Keratinocyte (primary cell): ENCODE data around the gene ATXN2. TPM values are rescaled to one million over a fixed set of nuclear protein-coding genes. Genes with fewer than 3 reads are reported as not detected.

Source experiments
- DNase-seq: peaks from one replicate; pipeline ENCODE4 v3.0.0-alpha.2; 2011; ENCODE audit warnings: low read depth, missing footprints, low spot score
- FAIRE-seq: peaks from 2 replicates; lab custom pipeline; 2011; peaks lifted over from hg19 to GRCh38; lab: Jason Lieb, UNC
- H2AFZ ChIP-seq: 2 replicates; pipeline ENCODE4 v1.6.0; 2012; ENCODE audit warnings: low read length, control low read depth, inconsistent platforms; ENCODE audit not compliant: control insufficient read depth
- H3K27ac ChIP-seq: 2 replicates; pipeline ENCODE4 v1.5.1; 2011; ENCODE audit warnings: low read length; ENCODE audit not compliant: control insufficient read depth, insufficient read depth
- H3K27me3 ChIP-seq: 3 replicates; pipeline ENCODE4 v1.6.0; 2011; ENCODE audit warnings: low read length; ENCODE audit not compliant: control insufficient read depth, insufficient read depth; ENCODE audit errors: extremely low read depth
- H3K36me3 ChIP-seq, 2 experiments: 2 replicates in 1 of 2; 3 replicates in 1 of 2; pipeline ENCODE4 v1.5.1; 2011; ENCODE audit warnings: low read length in 2 of 2, mild to moderate bottlenecking in 1 of 2; ENCODE audit not compliant: control insufficient read depth in 2 of 2, insufficient read depth in 2 of 2; ENCODE audit errors: extremely low read depth in 1 of 2
- H3K4me1 ChIP-seq: 3 replicates; pipeline ENCODE4 v1.5.1; 2011; ENCODE audit warnings: low read length; ENCODE audit not compliant: control insufficient read depth, insufficient read depth; ENCODE audit errors: extremely low read depth
- H3K4me2 ChIP-seq: 3 replicates; pipeline ENCODE4 v1.6.0; 2011; ENCODE audit warnings: low read depth, low read length; ENCODE audit not compliant: control insufficient read depth, insufficient read depth; ENCODE audit errors: extremely low read depth
- H3K4me3 ChIP-seq, 3 experiments: fragments of 200-600 bp in 1 of 3; sonication (generic) in 1 of 3; 2 replicates in 2 of 3; 3 replicates in 1 of 3; pipeline ENCODE4 v1.5.1; 2011 to 2016; ENCODE audit warnings: low read length in 3 of 3, mild to moderate bottlenecking in 3 of 3, control low read depth in 2 of 3, inconsistent platforms in 1 of 3, low read depth in 1 of 3, mixed read lengths in 1 of 3, mixed run types in 1 of 3, moderate library complexity in 1 of 3; ENCODE audit not compliant: control insufficient read depth in 2 of 3, insufficient read depth in 2 of 3; ENCODE audit errors: extremely low read depth in 1 of 3
- H3K79me2 ChIP-seq: 2 replicates; pipeline ENCODE4 v1.6.0; 2012; ENCODE audit warnings: low read length; ENCODE audit not compliant: control insufficient read depth, insufficient read depth
- H3K9ac ChIP-seq: 3 replicates; pipeline ENCODE4 v1.6.0; 2011; ENCODE audit warnings: low read length; ENCODE audit not compliant: control insufficient read depth, insufficient read depth; ENCODE audit errors: extremely low read depth
- H3K9me1 ChIP-seq: 3 replicates; pipeline ENCODE4 v1.6.0; 2011; ENCODE audit warnings: low read length; ENCODE audit not compliant: control insufficient read depth, insufficient read depth; ENCODE audit errors: extremely low read depth
- H3K9me3 ChIP-seq: 2 replicates; pipeline ENCODE4 v1.5.1; 2012; ENCODE audit warnings: low read depth, low read length; ENCODE audit not compliant: control insufficient read depth
- H4K20me1 ChIP-seq: 3 replicates; pipeline ENCODE4 v1.6.0; 2011; ENCODE audit warnings: low read length; ENCODE audit not compliant: control insufficient read depth, insufficient read depth; ENCODE audit errors: extremely low read depth
- CTCF ChIP-seq, 3 experiments: IDR thresholded peaks in 1 of 3; conservative IDR thresholded peaks in 1 of 3; optimal IDR thresholded peaks in 1 of 3; 2 replicates in 2 of 3; 3 replicates in 1 of 3; pipeline versions ENCODE3 to v1.5.1; 2011; ENCODE audit warnings: low read length in 3 of 3, mild to moderate bottlenecking in 3 of 3, moderate library complexity in 2 of 3, control low read depth in 1 of 3, inconsistent platforms in 1 of 3; ENCODE audit not compliant: insufficient read depth in 2 of 3; ENCODE audit errors: extremely low read depth in 1 of 3
- EZH2 ChIP-seq: IDR thresholded peaks from one replicate; pipeline ENCODE4 v1.6.1; 2012; ENCODE audit warnings: inconsistent platforms, mild to moderate bottlenecking, low read length, moderate library complexity
- dilution Hi-C: fragments of 300-500 bp; cut with MboI; formaldehyde crosslinking; loops from one replicate; pipeline ENCODE4 v1.7.0; 2020; ENCODE audit warnings: low sequenced_read_pairs; ENCODE audit not compliant: extremely low pct_ligation_motif_present
- polyA plus RNA-seq, 5 experiments: library from polyadenylated mRNA; depleted of rRNA in 3 of 5; stranded (reverse) in 3 of 5; stranded (forward) in 1 of 5; unstranded in 1 of 5; fragments of >200 nt; gene quantifications; 1 replicate in 1 of 5; 2 replicates in 3 of 5; 3 replicates in 1 of 5; pipeline versions ENCODE4 v1.2.1 to v1.2.3, GENCODE V29; 2011 to 2012; ENCODE audit warnings: missing spikeins in 2 of 5, low read depth in 1 of 5, low replicate concordance in 1 of 5

ATXN2 gene
- polyA plus RNA-seq, 1 donor (not counting 4 experiments of a cell fraction or from before 2014, with no cell fraction given): 19.6 TPM

GRCh38 chr12:111599453-111600204, 514 bp upstream of the ATXN2 start:
- peak overlapping the region; percentile 94 for H3K4me2 ChIP-seq
- peak overlapping the region; percentile 79 to 94 (median 87) for H3K4me3 ChIP-seq
- H3K27me3 ChIP-seq: no peaks in the 10 kb centered on the region
- no peaks in the 10 kb centered on the region for H3K36me3 ChIP-seq
- peak overlapping the region; percentile 92 for H3K9ac ChIP-seq
- dilution Hi-C loops: no loop called here
- peaks cover 16% of the 10 kb centered on the region for H4K20me1 ChIP-seq
- H3K9me1 ChIP-seq: peaks cover 3% of the 10 kb centered on the region
- H3K27ac ChIP-seq: peak overlapping the region; percentile 88
- DNase-seq: no peak
- no peaks in the 10 kb centered on the region for H3K9me3 ChIP-seq
- no peak for FAIRE-seq
- TF ChIP-seq CTCF (optimal IDR thresholded peaks at IDR 0.05 in 1 of 3, IDR thresholded peaks at IDR 0.05 in 1 of 3, conservative IDR thresholded peaks at IDR 0.05 in 1 of 3; ENCODE audit: extremely low read depth in 1 of 3, insufficient read depth in 2 of 3, low read length in 3 of 3) (no peak), EZH2 (no peak)
- H3K79me2 ChIP-seq: peaks cover 42% of the 10 kb centered on the region
- H2AFZ ChIP-seq: peak overlapping the region; percentile 91
- peaks cover 26% of the 10 kb centered on the region for H3K4me1 ChIP-seq

- Histone ChIP-seq H3K27me3 (no peaks in the 10 kb centered on the region), H3K9me1 (peaks cover 3% of the 10 kb centered on the region), H3K4me1 (peaks cover 26% of the 10 kb centered on the region), H3K27ac (peak overlapping the region; percentile 61), H3K9me3 (no peaks in the 10 kb centered on the region), H3K36me3 (no peaks in the 10 kb centered on the region), H3K79me2 (peaks cover 58% of the 10 kb centered on the region), H3K9ac (peak overlapping the region; percentile 92), H3K4me3 (peak overlapping the region; percentile 79 to 80 (median 80)), H2AFZ (peak overlapping the region; percentile 39), H3K4me2 (peak overlapping the region; percentile 92), H4K20me1 (peaks cover 24% of the 10 kb centered on the region)
- dilution Hi-C loops: no loop called here
- TF ChIP-seq CTCF (optimal IDR thresholded peaks at IDR 0.05 in 1 of 3, IDR thresholded peaks at IDR 0.05 in 1 of 3, conservative IDR thresholded peaks at IDR 0.05 in 1 of 3; ENCODE audit: extremely low read depth in 1 of 3, insufficient read depth in 2 of 3, low read length in 3 of 3) (no peak), EZH2 (no peak)
- FAIRE-seq (no peak), DNase-seq (no peak)
Measured at GRCh38 chr12:111597831-111598636, 1.1 kb downstream of the ATXN2 start.
